Uterus (tissue), 2 donors: ENCODE measurements around the gene C19orf47.

Source experiments
- POLR2A ChIP-seq, 2 donors: fragments of 450-650 bp; IDR thresholded peaks; one replicate each; pipeline ENCODE4 v1.6.1; 2016; ENCODE audit warnings: antibody characterized with exemption in 2 of 2, mild to moderate bottlenecking in 1 of 2, moderate library complexity in 1 of 2
- TF ChIP-seq, protein P1 (sequence below), 4 experiments: fragments of 200-600 bp in 2 of 4; fragments of 450-650 bp in 2 of 4; sonication (generic) in 2 of 4; IDR thresholded peaks; one replicate each; pipeline ENCODE4 v1.5.1; 2016 to 2019; ENCODE audit warnings: antibody characterized with exemption in 4 of 4, mild to moderate bottlenecking in 2 of 4, moderate library complexity in 1 of 4

DNA sequence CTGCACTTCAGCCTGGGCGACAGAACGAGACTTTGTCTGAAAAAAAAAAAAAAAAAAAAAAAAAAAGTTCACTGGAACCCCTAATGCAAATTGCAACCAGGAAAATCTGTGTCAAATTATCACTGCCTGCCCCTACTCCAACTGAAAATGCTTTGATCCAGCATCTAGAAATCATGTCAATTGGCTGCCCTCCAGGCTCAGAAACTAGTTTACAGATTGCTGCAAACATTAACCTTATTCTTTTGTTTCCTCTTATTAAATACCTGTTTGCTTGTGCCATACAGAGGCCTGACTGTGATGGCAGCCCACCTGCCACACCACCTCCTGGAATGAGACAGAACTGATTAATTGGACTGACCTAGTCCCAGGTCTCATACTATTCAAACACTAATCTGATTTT lies 44.4 kb downstream of the C19orf47 start:
- TF ChIP-seq, protein P1, sequence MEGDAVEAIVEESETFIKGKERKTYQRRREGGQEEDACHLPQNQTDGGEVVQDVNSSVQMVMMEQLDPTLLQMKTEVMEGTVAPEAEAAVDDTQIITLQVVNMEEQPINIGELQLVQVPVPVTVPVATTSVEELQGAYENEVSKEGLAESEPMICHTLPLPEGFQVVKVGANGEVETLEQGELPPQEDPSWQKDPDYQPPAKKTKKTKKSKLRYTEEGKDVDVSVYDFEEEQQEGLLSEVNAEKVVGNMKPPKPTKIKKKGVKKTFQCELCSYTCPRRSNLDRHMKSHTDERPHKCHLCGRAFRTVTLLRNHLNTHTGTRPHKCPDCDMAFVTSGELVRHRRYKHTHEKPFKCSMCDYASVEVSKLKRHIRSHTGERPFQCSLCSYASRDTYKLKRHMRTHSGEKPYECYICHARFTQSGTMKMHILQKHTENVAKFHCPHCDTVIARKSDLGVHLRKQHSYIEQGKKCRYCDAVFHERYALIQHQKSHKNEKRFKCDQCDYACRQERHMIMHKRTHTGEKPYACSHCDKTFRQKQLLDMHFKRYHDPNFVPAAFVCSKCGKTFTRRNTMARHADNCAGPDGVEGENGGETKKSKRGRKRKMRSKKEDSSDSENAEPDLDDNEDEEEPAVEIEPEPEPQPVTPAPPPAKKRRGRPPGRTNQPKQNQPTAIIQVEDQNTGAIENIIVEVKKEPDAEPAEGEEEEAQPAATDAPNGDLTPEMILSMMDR (IDR thresholded peaks at IDR 0.05) = no peak
- no peak for TF ChIP-seq POLR2A (IDR thresholded peaks at IDR 0.05)
